Thymus (tissue), 11 donors: ENCODE data around the gene DCP1A. TPM values are rescaled to one million over a fixed set of nuclear protein-coding genes. Genes with fewer than 3 reads are reported as not detected.
"Not testable (repeated sequence)": the region's sequence is repeated elsewhere in the genome, so short reads cannot be mapped to it uniquely, and the experiment has no call there.

Experiments
- DNase-seq, 9 donors: peaks; one replicate each; pipeline ENCODE4 v3.0.0-alpha.2; 2013; ENCODE audit warnings: low spot score in 9 of 9, low read depth in 6 of 9, missing footprints in 1 of 9
- H3K27ac ChIP-seq, 2 donors: one replicate each; pipeline ENCODE4 v1.5.1; 2013; ENCODE audit warnings: control low read depth in 1 of 2, low read depth in 1 of 2, low read length in 1 of 2, mild to moderate bottlenecking in 1 of 2, moderate library complexity in 1 of 2
- H3K27me3 ChIP-seq, 2 donors: one replicate each; pipeline ENCODE4 v1.5.1; 2013; ENCODE audit warnings: low read length in 1 of 2; ENCODE audit not compliant: control insufficient read depth in 2 of 2, insufficient read depth in 1 of 2
- H3K36me3 ChIP-seq, 2 donors: one replicate each; pipeline ENCODE4 v1.5.1; 2013; ENCODE audit warnings: low read length in 1 of 2, mild to moderate bottlenecking in 1 of 2, moderate library complexity in 1 of 2; ENCODE audit not compliant: control insufficient read depth in 2 of 2, insufficient read depth in 2 of 2
- H3K4me1 ChIP-seq, 2 donors: one replicate each; pipeline ENCODE4 v1.5.1; 2013; ENCODE audit warnings: low read length in 2 of 2; ENCODE audit not compliant: control insufficient read depth in 2 of 2, insufficient read depth in 2 of 2
- H3K4me3 ChIP-seq, 2 donors: one replicate each; pipeline ENCODE4 v1.5.1; 2013; ENCODE audit warnings: low read length in 2 of 2, control low read depth in 1 of 2, mild to moderate bottlenecking in 1 of 2
- H3K9me3 ChIP-seq, 2 donors: one replicate each; pipeline ENCODE4 v1.5.1; 2013; ENCODE audit warnings: low read length in 1 of 2, mild to moderate bottlenecking in 1 of 2; ENCODE audit not compliant: control insufficient read depth in 2 of 2, insufficient read depth in 1 of 2
- WGBS: extraction: QIAGEN DNeasy Blood & Tissue Kit; methylation state at CpG from one replicate; pipeline ENCODE4 v1.1.7; 2013; 5-methylcytosine and 5-hydroxymethylcytosine counted together
- polyA plus RNA-seq: library from polyadenylated mRNA; stranded (reverse); fragments of 200-250 nt; gene quantifications from one replicate; pipeline ENCODE4 v1.2.3, GENCODE V29; 2013
- total RNA-seq: library from RNA; stranded (reverse); fragments of 120-200 nt; gene quantifications from one replicate; pipeline ENCODE4 v1.2.4, GENCODE V29; 2013
- donor health status: healthy.

DCP1A gene
- total and polyA plus RNA-seq, 2 donors = 8.9 to 12.3 TPM

- Histone ChIP-seq H3K4me3 (no peak overlapping the region), H3K27me3 (no peaks in the 10 kb centered on the region), H3K4me1 (peaks cover 26 to 42% of the 10 kb centered on the region in 2 donors), H3K9me3 (no peaks in the 10 kb centered on the region), H3K27ac (no peak overlapping the region), H3K36me3 (no peaks in the 10 kb centered on the region)
- WGBS = 98% methylated on average over 5 of the region's 5 CpGs
- DNase-seq = no peak
Observed at GRCh38 chr3:53256704-53257055, 90.7 kb downstream of the DCP1A start.

DNA sequence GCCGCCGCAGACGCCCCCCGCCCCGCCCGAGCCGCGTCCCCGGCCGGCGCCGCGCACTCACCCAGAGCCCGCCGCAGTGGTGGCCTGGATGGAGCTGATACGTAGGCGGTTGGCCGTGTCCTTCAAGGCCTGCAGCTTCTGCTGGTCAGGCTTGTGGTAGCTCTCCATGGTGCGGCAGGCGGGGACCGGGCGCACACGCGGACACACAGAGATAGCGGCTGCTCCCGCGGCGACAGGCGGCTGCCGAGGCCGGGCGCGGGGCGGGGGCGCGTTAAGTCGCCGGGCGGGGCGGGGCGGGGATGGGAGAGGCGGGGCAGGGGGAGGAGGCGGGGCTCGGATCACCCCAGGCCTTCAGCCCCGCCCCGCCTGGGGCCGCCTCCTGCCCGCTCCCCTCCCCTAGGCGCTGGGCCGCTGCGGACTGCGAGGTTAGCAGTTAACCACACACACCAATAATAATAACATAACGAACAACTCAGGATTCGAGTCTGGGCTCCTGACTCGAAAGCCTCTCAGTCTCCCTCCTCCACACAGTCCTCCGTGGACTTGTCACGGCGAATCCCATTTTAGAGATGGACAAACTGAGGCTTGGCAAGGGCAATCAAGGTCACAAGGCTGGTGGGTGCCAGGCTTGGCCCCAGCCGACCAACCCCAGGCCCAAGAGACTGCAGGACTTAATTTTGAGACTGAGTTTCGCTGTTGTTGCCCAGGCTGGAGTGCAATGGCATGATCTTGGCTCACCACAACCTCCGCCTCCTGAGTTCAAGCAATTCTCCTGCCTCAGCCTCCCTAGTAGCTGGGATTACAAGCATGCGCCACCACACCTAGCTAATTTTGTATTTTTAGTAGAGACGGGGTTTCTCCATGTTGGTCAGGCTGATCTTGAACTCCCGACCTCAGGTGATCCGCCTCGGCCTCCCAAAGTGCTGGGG lies 91.3 kb downstream of the DCP1A start, which contains the start of gene TKT:
TKT (minus strand) TSS at position 248 of the 929 bp plus-strand sequence; CDS start at position 168, 80 bp downstream.
- H3K27me3 ChIP-seq = no peaks in the 10 kb centered on the region
- H3K4me3 ChIP-seq = peak within 1 kb of the TSS; percentile 83 to 86
- no peaks in the 10 kb centered on the region for H3K9me3 ChIP-seq
- 14% methylated on average over 66 of the region's 66 CpGs for WGBS
- H3K4me1 ChIP-seq = peaks cover 32 to 48% of the 10 kb centered on the region in 2 donors
- DNase-seq = peak in 5 of 9 donors; percentile 37 to 87 (median 77)
- H3K36me3 ChIP-seq = peaks cover 0 to 3% of the 10 kb centered on the region in 2 donors
- H3K27ac ChIP-seq = peak within 1 kb of the TSS; percentile 79 to 89

GRCh38 chr3:53255423-53255774 lies 91.9 kb downstream of the DCP1A start:
- Histone ChIP-seq H3K9me3 (no peaks in the 10 kb centered on the region), H3K36me3 (peaks cover 0 to 3% of the 10 kb centered on the region in 2 donors), H3K4me3 (peak overlapping the region; percentile 83 to 86), H3K27ac (peak overlapping the region; percentile 79 to 89), H3K4me1 (peaks cover 35 to 55% of the 10 kb centered on the region in 2 donors), H3K27me3 (no peaks in the 10 kb centered on the region)
- DNase-seq = peak in 3 of 9 donors; percentile 39 to 69 (median 41)
- under 1% methylated on average over 44 of the region's 44 CpGs for WGBS

GRCh38 chr3:53254509-53255422 lies 92.6 kb downstream of the DCP1A start:
- WGBS = 3% methylated on average over 32 of the region's 32 CpGs
- Histone ChIP-seq H3K27me3 (no peaks in the 10 kb centered on the region), H3K4me1 (peaks cover 41 to 61% of the 10 kb centered on the region in 2 donors), H3K9me3 (no peaks in the 10 kb centered on the region), H3K27ac (peak overlapping the region; percentile 79 to 89), H3K36me3 (peaks cover 0 to 3% of the 10 kb centered on the region in 2 donors), H3K4me3 (peak overlapping the region; percentile 83 to 86)
- peak in 5 of 9 donors; percentile 19 to 74 (median 49) for DNase-seq

DNA sequence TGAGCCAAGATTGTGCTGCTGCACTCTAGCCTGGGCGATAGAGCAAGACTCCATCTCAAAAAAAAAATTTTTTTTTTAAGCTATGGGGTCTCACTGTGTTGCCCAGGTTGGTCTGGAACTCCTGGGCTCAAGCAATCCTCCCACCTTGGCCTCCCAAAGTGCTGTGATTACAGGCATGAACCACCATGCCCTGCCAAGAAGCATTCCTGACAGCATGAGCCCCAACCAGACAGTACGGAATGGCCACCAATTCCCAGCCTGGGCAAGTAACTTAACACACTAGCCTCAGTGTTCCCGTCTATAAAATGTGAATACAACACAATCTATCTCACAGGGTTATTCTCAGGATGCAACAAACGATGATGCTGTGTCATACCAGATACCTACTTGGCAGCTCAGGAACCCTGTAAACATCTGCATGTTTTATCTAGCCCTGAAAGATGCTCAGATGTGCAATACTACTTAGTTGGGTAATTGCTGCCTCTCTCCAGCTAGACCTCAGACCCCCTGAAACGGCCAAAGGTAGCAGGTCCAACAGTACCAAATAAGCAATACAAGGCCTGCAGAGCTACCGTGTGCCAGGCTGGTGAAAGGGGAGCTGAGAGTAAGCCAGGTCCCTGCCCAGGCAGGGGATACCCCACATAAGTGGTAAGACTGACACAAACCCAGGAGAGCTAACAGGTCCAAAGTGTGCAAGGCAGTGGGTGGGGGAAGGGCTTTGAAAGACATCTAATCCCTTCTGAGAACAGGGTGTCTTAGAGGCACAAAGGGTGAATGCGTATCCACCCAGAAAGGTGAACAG lies 93.4 kb downstream of the DCP1A start:
- H3K4me3 ChIP-seq = peak overlapping the region; percentile 83 to 86
- H3K27me3 ChIP-seq = no peaks in the 10 kb centered on the region
- peak overlapping the region in 1 of 2 donors; percentile 79 for H3K27ac ChIP-seq
- H3K9me3 ChIP-seq = no peaks in the 10 kb centered on the region
- H3K36me3 ChIP-seq = peaks cover 0 to 3% of the 10 kb centered on the region in 2 donors
- no peak for DNase-seq
- 71% methylated on average over 7 of the region's 7 CpGs for WGBS
- H3K4me1 ChIP-seq = peaks cover 44 to 64% of the 10 kb centered on the region in 2 donors

DNA sequence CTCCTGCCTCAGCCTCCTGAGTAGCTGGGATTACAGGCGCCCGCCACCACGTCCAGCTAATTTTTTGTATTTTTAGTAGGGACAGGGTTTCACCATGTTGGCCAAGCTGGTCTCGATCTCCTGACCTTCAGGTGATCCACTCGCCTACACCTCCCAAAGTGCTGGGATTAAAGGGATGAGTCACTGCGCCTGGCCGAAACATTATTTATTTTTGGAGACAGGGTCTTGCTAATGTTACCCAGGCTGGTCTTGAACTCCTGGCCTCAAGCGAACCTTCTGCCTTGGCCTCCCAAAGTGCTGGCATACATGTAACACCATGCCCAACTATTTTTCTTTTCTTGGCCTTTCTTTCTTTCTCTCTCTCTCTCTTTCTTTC lies 94.4 kb downstream of the DCP1A start:
- peak overlapping the region in 1 of 2 donors; percentile 17 for H3K27ac ChIP-seq
- not testable (repeated sequence) for H3K36me3 ChIP-seq, H3K27me3 ChIP-seq, H3K4me3 ChIP-seq, DNase-seq, H3K9me3 ChIP-seq
- peaks cover 48 to 72% of the 10 kb centered on the region in 2 donors for H3K4me1 ChIP-seq
- 96% methylated on average over 8 of the region's 8 CpGs for WGBS

- DNase-seq = peak in 2 of 9 donors; percentile 37 to 64
- peaks cover 48 to 77% of the 10 kb centered on the region in 2 donors for H3K4me1 ChIP-seq
- H3K27me3 ChIP-seq = no peaks in the 10 kb centered on the region
- H3K27ac ChIP-seq = peak overlapping the region; percentile 36 to 85
- peaks cover 0 to 3% of the 10 kb centered on the region in 2 donors for H3K36me3 ChIP-seq
- H3K9me3 ChIP-seq = no peaks in the 10 kb centered on the region
- 22% methylated on average over 10 of the region's 10 CpGs for WGBS
- H3K4me3 ChIP-seq = no peak overlapping the region
Observed at GRCh38 chr3:53252096-53252946, 95.0 kb downstream of the DCP1A start.
